GM19193 (cell line): ENCODE measurements around the gene STK38L.

Source experiments
- POLR2A ChIP-seq: IDR thresholded peaks from 4 replicates; pipeline ENCODE4 v1.6.1; 2011; ENCODE audit not compliant: insufficient read depth, insufficient read length; ENCODE audit errors: extremely low read depth

Gene STK38L

DNA sequence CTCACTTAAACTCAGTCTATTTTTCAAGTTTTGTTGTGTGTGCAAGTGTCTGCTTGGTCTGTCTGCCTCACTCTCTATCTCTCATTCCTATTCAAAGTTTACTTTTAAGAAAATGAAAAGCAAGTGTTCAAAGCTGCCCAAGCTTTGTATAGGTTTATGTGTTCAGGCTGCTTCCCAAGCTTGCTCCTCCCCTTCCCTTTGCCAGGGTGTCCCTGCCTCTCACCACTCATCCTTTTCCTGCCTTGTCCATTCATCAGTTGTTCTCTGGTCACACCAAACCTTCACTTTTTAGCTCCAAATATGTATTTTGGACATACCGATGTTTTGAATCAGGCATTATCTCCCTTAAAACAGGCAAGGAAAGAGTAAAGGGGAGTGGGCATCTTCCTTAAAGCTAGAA is 41.3 kb downstream of the STK38L start:
- no peak for TF ChIP-seq POLR2A

DNA sequence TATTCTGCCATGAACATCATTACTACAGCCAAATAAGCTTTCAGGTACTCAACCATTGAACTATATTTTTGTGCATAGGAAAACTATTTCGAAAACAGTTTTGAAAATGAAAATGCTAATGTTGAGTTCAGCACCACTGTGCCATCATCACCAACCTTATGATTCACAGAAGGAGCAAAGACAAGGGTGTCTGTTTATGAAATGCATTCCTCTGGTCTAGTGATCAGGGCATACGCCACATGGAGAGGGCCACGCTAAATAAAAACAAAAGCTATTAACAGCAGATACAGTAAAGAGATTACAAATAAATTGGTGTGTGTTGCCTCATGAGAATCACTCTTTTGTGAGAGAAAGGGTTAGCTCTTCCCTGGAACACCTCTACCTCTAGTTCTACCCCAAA is 45.3 kb downstream of the STK38L start:
- TF ChIP-seq POLR2A = no peak

DNA sequence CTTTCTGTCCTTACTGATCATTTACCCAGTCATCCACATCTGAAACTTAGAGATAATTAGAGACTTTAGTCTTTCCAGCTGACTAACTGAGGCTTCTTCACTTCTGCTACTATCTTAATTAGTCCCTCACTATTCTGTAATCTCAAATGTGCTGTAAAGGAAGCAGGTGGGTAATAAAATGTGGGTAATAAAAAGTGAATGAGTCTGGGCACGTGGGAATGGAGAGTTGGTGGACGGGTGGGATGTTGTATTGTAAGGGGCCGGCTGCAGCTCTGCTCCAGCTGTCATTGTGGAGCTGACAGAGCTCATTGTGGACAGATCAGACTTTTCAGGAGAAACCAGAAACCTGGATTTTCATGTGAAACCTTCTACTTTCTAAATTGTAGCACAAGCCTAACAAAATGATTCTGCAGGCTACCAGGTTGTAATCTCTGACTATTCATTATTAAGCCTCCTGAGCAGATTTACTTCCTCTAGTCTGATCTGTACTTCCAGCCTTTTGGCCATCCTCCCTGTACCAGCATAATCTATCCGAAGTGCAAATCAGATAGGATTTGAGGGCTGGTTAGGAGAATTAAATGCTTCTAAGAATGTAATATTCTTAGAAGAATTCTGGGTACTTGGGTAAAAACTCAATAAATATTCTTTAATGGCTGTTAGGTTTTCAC is 46.5 kb downstream of the STK38L start:
- TF ChIP-seq POLR2A = no peak

DNA sequence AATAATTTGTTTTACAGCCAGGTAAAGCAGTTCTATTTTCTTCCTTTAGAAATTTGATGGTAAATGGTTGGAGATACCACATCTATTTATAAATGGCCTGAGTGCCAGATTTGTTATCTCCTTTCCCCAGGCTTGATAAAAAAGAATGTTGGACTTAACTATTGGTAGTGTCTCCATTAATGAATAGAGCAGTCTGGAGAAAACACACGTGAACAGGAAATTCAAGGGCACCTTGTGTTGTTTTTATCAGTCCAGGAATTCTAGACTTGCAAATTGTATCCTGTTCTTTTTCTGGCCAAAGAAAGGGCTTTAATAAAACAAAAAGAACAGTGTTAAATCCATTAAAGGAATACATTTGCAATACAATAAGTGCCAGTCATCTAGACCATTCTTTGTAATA is 47.8 kb downstream of the STK38L start:
- TF ChIP-seq POLR2A = no peak

DNA sequence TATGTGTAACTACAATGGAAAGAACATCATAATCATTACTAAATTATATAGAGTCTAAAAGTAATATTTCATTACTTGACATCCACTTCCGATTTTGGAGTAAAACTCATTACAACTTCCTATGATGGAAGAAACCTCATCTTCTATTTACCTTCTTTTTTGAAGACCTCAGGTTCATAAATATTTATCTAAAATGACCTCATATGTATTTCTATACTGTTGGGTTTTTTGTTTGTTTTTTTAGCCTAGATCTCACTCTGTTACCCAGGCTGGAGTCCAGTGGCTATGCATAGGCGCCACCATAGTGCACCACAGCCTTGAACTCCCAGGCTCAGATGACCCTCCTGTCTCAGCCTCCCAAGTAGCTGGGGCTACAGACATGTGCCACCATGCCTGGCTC is 48.6 kb downstream of the STK38L start:
- TF ChIP-seq POLR2A = no peak

DNA sequence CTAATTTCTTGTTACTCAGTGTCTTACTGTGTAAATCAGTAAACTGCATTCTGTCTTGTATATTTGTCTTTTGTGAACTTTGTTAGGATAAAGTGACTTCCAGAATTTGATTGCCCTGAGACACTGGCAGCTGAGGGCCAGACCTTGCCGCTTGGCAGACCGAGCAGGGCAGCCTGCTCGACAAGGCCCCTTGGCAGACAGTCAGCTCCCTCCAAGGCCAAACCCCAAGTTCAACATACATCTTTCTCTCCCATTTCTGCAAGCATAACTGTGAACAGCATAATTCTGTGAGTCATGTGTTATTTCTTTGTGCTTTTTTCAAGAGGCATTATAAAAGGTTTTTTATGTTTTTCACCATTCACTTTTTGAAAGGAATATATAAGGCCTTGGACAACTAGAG is 49.4 kb downstream of the STK38L start:
- TF ChIP-seq POLR2A = no peak

DNA sequence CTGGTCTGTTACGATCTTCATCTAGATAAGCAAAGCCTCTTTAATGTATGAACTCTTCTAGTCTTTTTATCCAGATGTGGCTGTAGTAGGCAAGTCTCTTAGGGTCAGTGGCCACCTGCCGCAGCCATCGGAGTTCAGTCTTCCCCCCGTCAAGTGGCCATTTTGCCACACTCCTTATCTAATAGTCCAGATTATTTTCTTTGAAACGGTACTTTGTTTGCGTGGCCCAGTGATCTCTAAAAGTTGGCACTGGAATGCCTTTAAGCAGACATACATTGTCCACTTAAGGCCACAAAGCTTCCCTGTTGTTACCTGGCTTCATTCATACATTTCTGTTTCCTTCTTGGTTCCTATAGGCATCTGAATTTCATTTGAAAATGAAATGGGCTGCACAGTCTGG is 52.6 kb downstream of the STK38L start:
- no peak for TF ChIP-seq POLR2A

DNA sequence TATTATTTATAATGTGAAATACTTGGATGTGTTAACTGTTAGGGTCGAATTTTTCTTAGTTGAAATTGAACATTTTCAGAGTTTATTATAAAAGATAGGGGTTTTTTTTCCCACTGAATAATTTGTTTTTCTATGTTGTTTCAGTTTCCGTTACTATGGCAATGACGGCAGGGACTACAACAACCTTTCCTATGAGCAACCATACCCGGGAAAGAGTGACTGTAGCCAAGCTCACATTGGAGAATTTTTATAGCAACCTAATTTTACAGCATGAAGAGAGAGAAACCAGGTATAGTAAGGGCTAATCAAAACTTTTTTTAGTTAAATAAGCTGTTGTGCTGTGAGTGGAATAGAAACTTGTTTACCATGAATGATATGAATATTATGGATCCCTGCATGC is 53.5 kb downstream of the STK38L start:
- no peak for TF ChIP-seq POLR2A

DNA sequence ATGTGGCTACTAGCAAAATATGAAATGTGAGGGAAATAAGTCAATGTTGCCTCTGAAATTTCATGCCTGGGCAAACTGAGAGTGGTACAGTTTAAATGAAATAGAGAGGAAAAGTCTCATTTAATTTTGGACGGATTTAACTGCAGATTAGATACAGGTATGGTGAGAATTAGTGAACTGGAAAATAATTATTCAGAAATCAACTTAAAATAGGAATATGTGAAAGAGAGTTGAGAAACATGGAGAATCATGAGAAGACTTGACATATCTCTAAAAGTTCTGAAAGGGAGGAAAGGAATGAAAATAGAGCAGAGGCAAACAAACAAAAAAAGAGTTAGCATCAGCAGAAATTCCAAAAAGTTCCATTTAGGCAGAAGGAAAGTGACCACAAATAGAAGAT is 55.0 kb downstream of the STK38L start:
- TF ChIP-seq POLR2A = no peak

DNA sequence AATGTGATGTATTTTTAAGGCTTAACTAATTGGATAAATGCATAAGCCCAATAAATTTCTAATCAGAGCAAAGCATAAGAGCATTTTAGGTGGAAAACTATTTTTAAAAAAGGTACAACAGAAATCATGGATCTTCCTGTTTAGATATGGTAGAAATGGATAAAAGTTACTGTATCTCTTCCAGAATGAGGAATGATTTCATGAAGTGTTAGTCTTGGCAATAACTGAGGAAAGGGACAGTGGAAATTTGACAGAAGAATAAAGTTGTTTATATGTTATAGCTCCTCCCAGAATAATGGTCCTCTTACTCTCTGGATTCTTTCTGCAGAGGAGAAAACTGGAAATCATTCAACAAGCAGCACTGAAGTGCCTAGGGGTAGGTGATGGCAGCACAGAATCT is 56.1 kb downstream of the STK38L start:
- TF ChIP-seq POLR2A = no peak

DNA sequence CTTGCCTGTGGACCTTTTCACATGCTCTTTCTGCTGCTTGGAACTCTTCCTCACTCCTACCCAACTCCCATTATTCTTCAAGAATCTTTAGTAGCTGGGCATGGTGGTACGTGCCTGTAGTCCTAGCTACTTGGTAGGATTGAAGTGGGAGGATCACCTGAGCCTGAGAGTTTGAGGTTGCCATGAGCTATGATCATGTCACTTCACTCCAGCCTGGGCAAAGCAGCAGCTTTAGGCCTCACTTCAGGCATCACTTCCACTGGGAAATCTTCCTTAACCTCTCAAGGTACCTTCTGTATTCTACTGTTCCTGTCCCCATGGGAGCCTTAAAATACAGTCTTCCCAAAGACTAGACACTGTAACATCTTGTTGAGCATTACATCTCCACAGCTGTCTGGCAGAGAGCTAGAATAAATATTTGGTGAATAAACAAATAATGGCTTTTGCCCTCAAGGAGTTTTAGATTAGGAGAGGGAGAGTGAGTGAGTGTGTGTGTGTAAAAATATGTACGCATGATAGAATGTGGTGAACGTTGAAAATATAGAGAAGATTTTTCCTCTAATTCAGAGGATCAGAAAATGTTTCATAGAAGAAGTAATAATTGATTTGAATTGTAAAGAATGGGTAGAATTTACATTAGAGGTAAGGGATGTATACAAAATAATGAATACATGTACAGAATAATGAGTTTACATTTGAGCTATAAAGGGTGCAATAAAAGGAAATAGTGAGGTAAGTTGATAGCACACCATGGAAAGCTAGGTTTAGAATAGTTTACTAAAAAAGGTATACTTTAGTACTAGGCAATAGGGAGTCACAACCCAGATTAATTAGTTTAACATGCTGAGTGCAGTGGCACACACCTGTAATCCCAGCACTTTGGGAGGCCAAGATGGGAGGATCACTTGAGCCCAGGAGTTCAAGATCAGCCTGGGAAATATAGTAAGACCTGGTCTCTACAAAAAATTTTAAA is 59.3 kb downstream of the STK38L start:
- no peak for TF ChIP-seq POLR2A

DNA sequence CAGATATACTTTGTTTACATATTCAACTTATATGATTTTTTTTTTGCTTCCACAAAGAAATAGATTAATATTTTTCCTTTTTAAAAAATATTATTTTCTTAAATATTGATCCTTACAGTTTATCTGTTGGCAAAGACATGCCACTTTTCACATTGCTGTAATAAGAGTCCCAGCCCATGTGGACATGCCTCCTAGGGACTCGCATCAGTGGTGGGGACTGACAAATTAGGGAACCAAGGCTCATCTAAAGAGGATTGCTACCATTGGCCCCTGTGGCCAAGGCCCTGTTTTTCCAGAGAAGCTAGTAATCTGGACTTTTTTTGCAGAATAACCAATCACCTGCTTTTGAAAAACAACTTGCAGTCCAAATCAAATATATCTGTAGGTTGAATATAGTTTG is 60.8 kb downstream of the STK38L start:
- TF ChIP-seq POLR2A = no peak

DNA sequence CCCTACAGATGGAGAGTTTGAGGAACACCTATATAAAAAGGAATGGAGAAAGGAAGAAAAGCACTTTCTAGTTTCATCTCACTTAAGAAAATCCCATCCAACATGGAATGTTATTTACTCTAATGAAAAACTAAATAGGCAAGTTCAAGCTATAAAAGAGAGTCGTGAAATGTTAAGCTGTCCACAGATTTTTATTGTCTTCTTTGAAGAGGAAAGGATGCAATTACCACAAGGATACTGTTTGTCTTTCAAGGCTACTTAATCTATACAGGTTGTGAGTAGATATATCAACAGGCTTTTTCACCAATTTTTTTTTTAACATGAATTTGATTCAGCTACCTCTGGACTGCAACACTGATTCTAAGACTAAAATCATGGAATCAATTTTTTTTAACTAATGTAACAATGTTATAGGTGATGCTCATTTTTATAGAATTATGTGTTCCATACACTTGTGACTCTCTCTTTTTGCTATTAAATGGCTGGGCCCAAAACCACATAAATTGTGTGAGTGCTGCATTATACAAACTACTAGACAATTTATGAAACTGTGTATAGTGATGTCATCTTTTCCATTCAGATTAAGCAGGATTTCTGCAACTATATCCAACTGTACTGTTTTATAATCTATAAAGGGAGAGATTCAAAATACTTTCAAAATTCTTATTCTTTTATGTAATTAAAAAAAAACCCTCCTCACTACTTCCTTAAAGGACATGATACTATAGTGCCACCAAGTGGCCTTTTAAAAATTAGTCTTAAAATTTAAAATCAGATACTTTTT is 61.8 kb downstream of the STK38L start:
- TF ChIP-seq POLR2A = no peak

DNA sequence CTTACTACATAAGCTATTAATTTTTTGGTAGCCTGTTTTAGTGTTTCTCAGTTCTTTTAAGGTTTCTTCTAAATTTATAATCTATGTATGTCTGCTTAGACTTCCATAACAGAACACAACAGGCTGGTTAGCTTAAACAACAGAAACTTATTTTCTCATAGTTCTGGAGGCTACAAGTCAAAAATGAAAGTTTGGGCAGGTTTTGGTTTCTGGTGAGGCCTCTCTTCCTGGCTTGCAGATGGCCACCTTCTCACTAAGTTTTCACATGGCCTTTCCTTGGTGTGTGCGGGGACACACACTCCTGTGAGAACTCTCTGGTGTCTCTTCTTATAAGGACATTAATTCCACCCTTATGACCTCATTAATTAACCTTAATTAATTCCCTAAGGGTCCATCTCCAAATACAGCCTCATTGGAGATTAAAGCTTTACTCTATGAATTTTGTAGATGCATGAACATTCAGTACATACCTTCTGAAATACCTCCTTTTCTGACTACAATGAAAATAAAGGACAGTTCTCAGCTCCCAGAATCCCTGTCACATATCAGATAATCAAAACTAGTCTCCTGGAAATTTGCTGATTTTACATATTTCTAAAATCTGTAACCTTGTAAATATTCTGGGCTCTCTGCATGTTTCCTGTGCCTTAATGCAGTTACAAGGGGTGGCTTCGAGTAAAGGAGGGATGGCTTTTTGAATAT is 65.4 kb downstream of the STK38L start:
- TF ChIP-seq POLR2A = no peak

DNA sequence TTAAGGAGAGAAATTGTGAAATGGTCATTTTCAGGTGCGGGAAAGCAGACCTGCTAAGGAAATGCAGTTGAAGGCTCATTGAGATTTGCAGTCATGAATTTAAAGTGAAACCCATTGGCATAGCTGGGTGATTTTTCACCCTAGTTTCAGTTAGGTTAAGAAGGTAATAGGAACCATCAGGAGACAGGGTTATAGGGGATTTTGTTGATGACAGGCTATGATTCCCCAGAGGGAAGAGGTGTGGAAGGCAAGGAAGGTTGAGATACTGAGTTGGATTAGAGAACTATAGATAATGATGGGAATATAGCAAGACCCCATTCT is 65.9 kb downstream of the STK38L start:
- no peak for TF ChIP-seq POLR2A
